Esophagus muscularis mucosa (tissue), 4 donors: ENCODE measurements around the gene RAB34. TPM values are rescaled to one million over a fixed set of nuclear protein-coding genes. Genes with fewer than 3 reads are reported as not detected.

ENCODE experiments used
- DNase-seq: peaks from one replicate; pipeline ENCODE4 v3.0.0-alpha.2; 2017; ENCODE audit errors: extremely low spot score
- H3K27ac ChIP-seq, 4 donors: fragments of 200-600 bp; sonication (generic); replicated peaks in 1 of 4; 1 replicate in 3 of 4; 2 replicates in 1 of 4; pipeline ENCODE4 v1.5.1; 2016 to 2019; ENCODE audit warnings: mild to moderate bottlenecking in 1 of 4
- H3K27me3 ChIP-seq, 4 donors: fragments of 200-600 bp; sonication (generic); one replicate each; pipeline versions ENCODE4 v1.5.1 to v1.6.0; 2016 to 2019
- H3K36me3 ChIP-seq, 4 donors: fragments of 200-600 bp; sonication (generic); one replicate each; pipeline ENCODE4 v1.5.1; 2016 to 2019
- H3K4me1 ChIP-seq, 4 donors: fragments of 200-600 bp; sonication (generic); one replicate each; pipeline ENCODE4 v1.5.1; 2016 to 2019
- H3K4me3 ChIP-seq, 4 donors: fragments of 200-600 bp; sonication (generic); 1 replicate in 2 of 4; 2 replicates in 2 of 4; pipeline ENCODE4 v1.5.1; 2016 to 2019; ENCODE audit warnings: mild to moderate bottlenecking in 4 of 4, moderate library complexity in 1 of 4
- H3K9me3 ChIP-seq, 4 donors: fragments of 200-600 bp; sonication (generic); 1 replicate in 3 of 4; 2 replicates in 1 of 4; pipeline ENCODE4 v1.5.1; 2016 to 2019
- CTCF ChIP-seq, 3 experiments: fragments of 200-600 bp in 2 of 3; fragments of 450-650 bp in 1 of 3; sonication (generic) in 2 of 3; IDR thresholded peaks; one replicate each; pipeline ENCODE4 v1.5.1; 2017 to 2019; ENCODE audit warnings: antibody characterized with exemption in 3 of 3, mild to moderate bottlenecking in 2 of 3, moderate library complexity in 1 of 3
- EP300 ChIP-seq: sonication (generic); formaldehyde crosslinking; IDR thresholded peaks from one replicate; pipeline ENCODE4 v1.6.1; 2017; ENCODE audit warnings: antibody characterized with exemption
- POLR2A ChIP-seq: fragments of 450-650 bp; IDR thresholded peaks from one replicate; pipeline ENCODE4 v1.6.1; 2017; ENCODE audit warnings: antibody characterized with exemption, moderate library complexity, mild to moderate bottlenecking, low read depth
- POLR2AphosphoS5 ChIP-seq, 2 donors: sonication (generic); formaldehyde crosslinking; IDR thresholded peaks; one replicate each; pipeline ENCODE4 v1.6.1; 2017; ENCODE audit warnings: antibody characterized with exemption in 2 of 2
- WGBS: methylation state at CpG from one replicate; pipeline ENCODE4 v1.1.5; 2018; 5-methylcytosine and 5-hydroxymethylcytosine counted together
- intact Hi-C: fragments of 100-400 bp; cut with DNase I; formaldehyde crosslinking; loops from one replicate; pipeline ENCODE4 v1.15.1; 2023
- small RNA-seq, 3 donors: library from RNA; depleted of rRNA; stranded (forward); fragments of <200 nt; gene quantifications; one replicate each; pipeline ENCODE3, GENCODE V24; 2016
- total RNA-seq, 4 donors: library from RNA; depleted of rRNA; stranded (reverse); fragments of >200 nt; gene quantifications; one replicate each; pipeline versions ENCODE4 v1.1.0 to v1.2.1, GENCODE V29; 2016

RAB34 gene
- total RNA-seq, 4 donors from 2014 or later = 147 to 216 (median 202) TPM

- Histone ChIP-seq H3K4me1 (peaks cover 0 to 30% (median 22%) of the 10 kb centered on the region in 4 donors), H3K36me3 (peaks cover 41 to 88% (median 63%) of the 10 kb centered on the region in 4 donors), H3K27me3 (no peaks in the 10 kb centered on the region), H3K27ac (no peak overlapping the region), H3K4me3 (no peak overlapping the region), H3K9me3 (no peaks in the 10 kb centered on the region)
- WGBS = 100% methylated on average over 1 of the region's 1 CpG
- TF ChIP-seq POLR2AphosphoS5 (IDR thresholded peaks at IDR 0.05) = no peak
- TF ChIP-seq POLR2A = no peak
- no peak for TF ChIP-seq EP300
- TF ChIP-seq CTCF (IDR thresholded peaks at IDR 0.05) = no peak
- intact Hi-C loops = no loop called here
- DNase-seq = no peak
Measured at GRCh38 chr17:28669918-28670317, 47.8 kb downstream of the RAB34 start.

- Histone ChIP-seq H3K27me3 (no peaks in the 10 kb centered on the region), H3K36me3 (peaks cover 21 to 75% (median 43%) of the 10 kb centered on the region in 4 donors), H3K9me3 (no peaks in the 10 kb centered on the region), H3K27ac (no peak overlapping the region), H3K4me3 (no peak overlapping the region), H3K4me1 (peaks cover 14 to 51% (median 42%) of the 10 kb centered on the region in 4 donors)
- intact Hi-C loops = no loop called here
- no peak for TF ChIP-seq CTCF (IDR thresholded peaks at IDR 0.05)
- no peak for TF ChIP-seq POLR2A
- no peak for TF ChIP-seq EP300
- TF ChIP-seq POLR2AphosphoS5 (IDR thresholded peaks at IDR 0.05) = no peak
- DNase-seq = no peak
- 80% methylated on average over 1 of the region's 1 CpG for WGBS
Measured at GRCh38 chr17:28667870-28668269, 49.8 kb downstream of the RAB34 start.

GRCh38 chr17:28665994-28666393 lies 51.7 kb downstream of the RAB34 start:
- H3K27me3 ChIP-seq = no peaks in the 10 kb centered on the region
- no peak for TF ChIP-seq EP300
- TF ChIP-seq CTCF (IDR thresholded peaks at IDR 0.05) = no peak
- no peak for TF ChIP-seq POLR2AphosphoS5 (IDR thresholded peaks at IDR 0.05)
- no peak overlapping the region for H3K27ac ChIP-seq
- no peaks in the 10 kb centered on the region for H3K9me3 ChIP-seq
- H3K36me3 ChIP-seq = peaks cover 4 to 57% (median 24%) of the 10 kb centered on the region in 4 donors
- DNase-seq = no peak
- peaks cover 18 to 59% (median 50%) of the 10 kb centered on the region in 4 donors for H3K4me1 ChIP-seq
- no peak overlapping the region for H3K4me3 ChIP-seq
- intact Hi-C loops = no loop called here
- WGBS = 80% methylated on average over 2 of the region's 2 CpGs

Small RNA genes within 50 kb of the gene (small RNA-seq; reads per million reads assigned to genes)
- 0 reads per million in 3 donors for gene SNORD42A
- 0 reads per million in 3 donors for gene SNORD42B
- 0 reads per million in 3 donors for gene SNORD4A
- 0 reads per million in 3 donors for gene SNORD4B

Other genes with a start within 250 kb of the RAB34 start
- not detected for gene SLC13A2, start 244.2 kb downstream of the RAB34 start, total RNA-seq
- not detected for gene FOXN1, start 211.5 kb downstream of the RAB34 start, total RNA-seq
- 10 to 100 TPM; 16.1 to 36.3 (median 23.2) TPM for gene UNC119, start 165.2 kb downstream of the RAB34 start, total RNA-seq
- gene PIGS, start 146.3 kb downstream of the RAB34 start, total RNA-seq = 10 to 100 TPM; 41.9 to 55.5 (median 47.2) TPM
- 10 to 100 TPM; 21.6 to 49.5 (median 27.5) TPM for gene ALDOC, start 141.0 kb downstream of the RAB34 start, total RNA-seq
- 1 to 10 TPM in 1 of 4 donors, under 1 TPM in 3; 0.83 to 1.7 (median 0.97) TPM for gene SPAG5, start 118.8 kb downstream of the RAB34 start, total RNA-seq
- 1 to 10 TPM; 2.3 to 4.2 (median 4.1) TPM for gene RSKR, start 103.7 kb downstream of the RAB34 start, total RNA-seq
- 100 to 1,000 TPM in 2 of 4 donors, 10 to 100 TPM in 2; 90.0 to 127 (median 98.2) TPM for gene BLTP2, start 72.7 kb downstream of the RAB34 start, total RNA-seq
- gene SDF2, start 56.0 kb downstream of the RAB34 start, total RNA-seq = 10 to 100 TPM; 39.1 to 46.7 (median 42.6) TPM
- gene SUPT6H, start 55.7 kb downstream of the RAB34 start, total RNA-seq = 10 to 100 TPM; 57.3 to 84.4 (median 71.1) TPM
- 1 to 10 TPM in 1 of 4 donors, under 1 TPM in 3; 0.50 to 2.1 (median 0.85) TPM for gene PROCA1, start 6.0 kb downstream of the RAB34 start, total RNA-seq
- 100 to 1,000 TPM; 378 to 728 (median 558) TPM for gene RPL23A, start 2.1 kb upstream of the RAB34 start, total RNA-seq
- gene TLCD1, start 8.4 kb upstream of the RAB34 start, total RNA-seq = 1 to 10 TPM in 3 of 4 donors, not detected in 1; 1.0 to 1.5 (median 1.3) TPM
- gene NEK8, start 10.9 kb upstream of the RAB34 start, total RNA-seq = 1 to 10 TPM in 3 of 4 donors, under 1 TPM in 1; 0.83 to 2.1 (median 1.6) TPM
- gene TRAF4, start 26.1 kb upstream of the RAB34 start, total RNA-seq = 10 to 100 TPM in 2 of 4 donors, 1 to 10 TPM in 2; 4.6 to 12.6 (median 10.6) TPM
- gene FAM222B, start 124.9 kb upstream of the RAB34 start, total RNA-seq = 10 to 100 TPM; 15.9 to 48.1 (median 30.3) TPM
- 10 to 100 TPM; 24.5 to 38.0 (median 27.7) TPM for gene ERAL1, start 137.1 kb upstream of the RAB34 start, total RNA-seq
- gene FLOT2, start 179.9 kb upstream of the RAB34 start, total RNA-seq = 10 to 100 TPM; 60.2 to 94.8 (median 86.0) TPM
- 10 to 100 TPM in 1 of 4 donors, 1 to 10 TPM in 3; 3.7 to 14.2 (median 5.9) TPM for gene DHRS13, start 185.2 kb upstream of the RAB34 start, total RNA-seq
- gene PHF12, start 233.7 kb upstream of the RAB34 start, total RNA-seq = 10 to 100 TPM; 27.8 to 44.5 (median 36.7) TPM